Body of pancreas (tissue), 4 donors: ENCODE results near the gene ARAP2.

Source experiments
- POLR2A ChIP-seq, 3 donors: fragments of 450-650 bp; IDR thresholded peaks; one replicate each; pipeline ENCODE4 v1.6.1; 2016; ENCODE audit warnings: antibody characterized with exemption in 3 of 3, mild to moderate bottlenecking in 2 of 3
- TF ChIP-seq, protein P1 (sequence below), 7 experiments: fragments of 450-650 bp in 4 of 7; fragments of 200-600 bp in 3 of 7; sonication (generic) in 3 of 7; IDR thresholded peaks; one replicate each; pipeline ENCODE4 v1.5.1; 2016 to 2019; ENCODE audit warnings: antibody characterized with exemption in 7 of 7

DNA sequence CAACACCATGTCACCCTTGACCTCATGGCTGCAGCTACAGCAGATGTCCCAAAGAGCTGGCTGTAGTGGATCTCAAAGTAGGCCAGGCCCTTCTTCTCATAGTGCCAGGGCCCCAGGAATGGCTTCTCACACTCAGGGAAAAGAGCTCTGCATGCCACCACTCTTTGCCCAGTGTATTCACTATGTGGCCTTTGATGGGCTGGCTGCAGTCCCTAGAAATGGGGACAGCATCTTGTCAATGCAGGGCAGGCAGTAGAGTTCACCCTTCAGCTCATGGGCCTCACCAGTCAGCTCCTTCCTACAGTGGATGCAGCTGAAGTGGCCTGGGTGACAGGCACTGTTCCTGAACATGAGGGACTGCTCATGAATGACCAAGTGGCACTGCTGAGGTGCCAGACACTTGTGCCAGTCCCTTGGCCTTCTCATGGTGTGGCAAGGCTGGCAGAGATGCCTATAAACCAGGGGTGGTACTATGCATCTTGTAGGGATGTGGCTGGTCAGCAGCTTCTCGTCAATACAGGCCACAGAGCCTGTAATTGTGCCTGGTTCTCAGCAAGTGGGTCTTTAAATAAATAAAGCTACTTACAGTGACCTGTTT is 178.9 kb downstream of the ARAP2 start:
- TF ChIP-seq, protein P1, sequence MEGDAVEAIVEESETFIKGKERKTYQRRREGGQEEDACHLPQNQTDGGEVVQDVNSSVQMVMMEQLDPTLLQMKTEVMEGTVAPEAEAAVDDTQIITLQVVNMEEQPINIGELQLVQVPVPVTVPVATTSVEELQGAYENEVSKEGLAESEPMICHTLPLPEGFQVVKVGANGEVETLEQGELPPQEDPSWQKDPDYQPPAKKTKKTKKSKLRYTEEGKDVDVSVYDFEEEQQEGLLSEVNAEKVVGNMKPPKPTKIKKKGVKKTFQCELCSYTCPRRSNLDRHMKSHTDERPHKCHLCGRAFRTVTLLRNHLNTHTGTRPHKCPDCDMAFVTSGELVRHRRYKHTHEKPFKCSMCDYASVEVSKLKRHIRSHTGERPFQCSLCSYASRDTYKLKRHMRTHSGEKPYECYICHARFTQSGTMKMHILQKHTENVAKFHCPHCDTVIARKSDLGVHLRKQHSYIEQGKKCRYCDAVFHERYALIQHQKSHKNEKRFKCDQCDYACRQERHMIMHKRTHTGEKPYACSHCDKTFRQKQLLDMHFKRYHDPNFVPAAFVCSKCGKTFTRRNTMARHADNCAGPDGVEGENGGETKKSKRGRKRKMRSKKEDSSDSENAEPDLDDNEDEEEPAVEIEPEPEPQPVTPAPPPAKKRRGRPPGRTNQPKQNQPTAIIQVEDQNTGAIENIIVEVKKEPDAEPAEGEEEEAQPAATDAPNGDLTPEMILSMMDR (IDR thresholded peaks at IDR 0.05): no peak
- TF ChIP-seq POLR2A (IDR thresholded peaks at IDR 0.05): no peak
